NCI-H2171 (cell line): Measurements from ENCODE around the gene CDHR2.

Source experiments
- DNase-seq: peaks from one replicate; lab custom pipeline; 2025; lab: John Stamatoyannopoulos, UW

CDHR2 gene

GRCh38 chr5:176548967-176549444 is at the start of gene CDHR2:
Gene CDHR2 (plus strand): TSS chr5:176549342. CDS start chr5:176565353, 16,011 bp downstream.
- DNase-seq, result no peak

- DNase-seq, result no peak
Measured at GRCh38 chr5:176500511-176500910, 48.6 kb upstream of the CDHR2 start.

GRCh38 chr5:176501333-176501732 is 47.8 kb upstream of the CDHR2 start:
- DNase-seq, result no peak

- DNase-seq, result no peak
Measured at GRCh38 chr5:176503496-176503895, 45.6 kb upstream of the CDHR2 start.

- DNase-seq, result no peak
Measured at GRCh38 chr5:176507911-176508310, 41.2 kb upstream of the CDHR2 start.

GRCh38 chr5:176508603-176509002 is 40.5 kb upstream of the CDHR2 start:
- no peak for DNase-seq

- DNase-seq, result no peak
Measured at GRCh38 chr5:176513788-176514187, 35.4 kb upstream of the CDHR2 start.

- DNase-seq, result no peak
Measured at GRCh38 chr5:176514244-176514950, 34.7 kb upstream of the CDHR2 start.

- no peak for DNase-seq
Measured at GRCh38 chr5:176515396-176515795, 33.7 kb upstream of the CDHR2 start.

GRCh38 chr5:176517053-176517661 is 32.0 kb upstream of the CDHR2 start:
- no peak for DNase-seq

GRCh38 chr5:176519810-176520720 is 29.1 kb upstream of the CDHR2 start:
- DNase-seq, result no peak

GRCh38 chr5:176521286-176521685 is 27.9 kb upstream of the CDHR2 start:
- DNase-seq, result no peak

GRCh38 chr5:176521699-176522263 is 27.4 kb upstream of the CDHR2 start:
- DNase-seq, result no peak

GRCh38 chr5:176524138-176524537 is 25.0 kb upstream of the CDHR2 start:
- no peak for DNase-seq

GRCh38 chr5:176524987-176525386 is 24.2 kb upstream of the CDHR2 start:
- no peak for DNase-seq

GRCh38 chr5:176525677-176526076 is 23.5 kb upstream of the CDHR2 start:
- no peak for DNase-seq

GRCh38 chr5:176526462-176526861 is 22.7 kb upstream of the CDHR2 start:
- no peak for DNase-seq

GRCh38 chr5:176527246-176528222 is 21.6 kb upstream of the CDHR2 start:
- no peak for DNase-seq

GRCh38 chr5:176528301-176528700 is 20.8 kb upstream of the CDHR2 start:
- no peak for DNase-seq

- DNase-seq, result no peak
Measured at GRCh38 chr5:176528761-176529115, 20.4 kb upstream of the CDHR2 start.

- peak; percentile 75 for DNase-seq
Measured at GRCh38 chr5:176529116-176529740, 19.9 kb upstream of the CDHR2 start.
